Inflammatory macrophage treated with lipopolysaccharide for 1 hour (primary cell): ENCODE measurements around the gene SVBP.
"Not testable (repeated sequence)": the region's sequence is repeated elsewhere in the genome, so short reads cannot be mapped to it uniquely, and the experiment has no call there.

Experiments
- DNase-seq, 2 donors: peaks; one replicate each; pipeline ENCODE4 v3.0.0-alpha.2; 2020 to 2022

Gene SVBP

GRCh38 chr1:42841010-42841409 lies 23.8 kb upstream of the SVBP start:
- DNase-seq = no peak

- DNase-seq = peak in 1 of 2 donors; percentile 54
Observed at GRCh38 chr1:42838482-42839190, 21.4 kb upstream of the SVBP start.

GRCh38 chr1:42837709-42838108 lies 20.5 kb upstream of the SVBP start:
- DNase-seq = peak; percentile 32 to 39

GRCh38 chr1:42835422-42835821 lies 18.2 kb upstream of the SVBP start:
- DNase-seq = no peak

- DNase-seq = no peak
Observed at GRCh38 chr1:42834803-42835202, 17.6 kb upstream of the SVBP start.

GRCh38 chr1:42833981-42834380 lies 16.8 kb upstream of the SVBP start:
- no peak for DNase-seq

GRCh38 chr1:42832641-42833240 lies 15.5 kb upstream of the SVBP start:
- no peak for DNase-seq

GRCh38 chr1:42831273-42831672 lies 14.1 kb upstream of the SVBP start:
- DNase-seq = no peak

- no peak for DNase-seq
Observed at GRCh38 chr1:42830631-42831030, 13.4 kb upstream of the SVBP start.

- no peak for DNase-seq
Observed at GRCh38 chr1:42825036-42825851, 8.0 kb upstream of the SVBP start.

- DNase-seq = no peak
Observed at GRCh38 chr1:42824481-42825035, 7.4 kb upstream of the SVBP start.

- DNase-seq = peak in 1 of 2 donors; percentile 32
Observed at GRCh38 chr1:42822800-42823392, 5.7 kb upstream of the SVBP start.

GRCh38 chr1:42821690-42822089 lies 4.5 kb upstream of the SVBP start:
- DNase-seq = no peak

GRCh38 chr1:42820813-42821212 lies 3.6 kb upstream of the SVBP start:
- DNase-seq = no peak

GRCh38 chr1:42817976-42818375 lies 779 bp upstream of the SVBP start:
- no peak for DNase-seq

GRCh38 chr1:42817440-42817767 lies 207 bp upstream of the SVBP start:
- DNase-seq = no peak

- peak in 1 of 2 donors; percentile 11 for DNase-seq
Observed at GRCh38 chr1:42815941-42816584, 1.1 kb downstream of the SVBP start.

GRCh38 chr1:42814815-42815214 lies 2.4 kb downstream of the SVBP start:
- not testable (repeated sequence) for DNase-seq

- no peak for DNase-seq
Observed at GRCh38 chr1:42807056-42807668, 10.0 kb downstream of the SVBP start.

GRCh38 chr1:42806593-42806992 lies 10.6 kb downstream of the SVBP start:
- DNase-seq = no peak

- no peak for DNase-seq
Observed at GRCh38 chr1:42806171-42806570, 11.0 kb downstream of the SVBP start.

GRCh38 chr1:42801832-42802473 lies 15.2 kb downstream of the SVBP start:
- DNase-seq = no peak
